Melanocyte of skin (primary cell): ENCODE data around the gene BLOC1S6. TPM values are rescaled to one million over a fixed set of nuclear protein-coding genes. Genes with fewer than 3 reads are reported as not detected.

Experiments
- small RNA-seq, 2 donors: library from RNA; depleted of rRNA; stranded (forward); fragments of <200 nt; gene quantifications; one replicate each; pipeline ENCODE3, GENCODE V24; 2012
- total RNA-seq, 2 donors: library from RNA; depleted of rRNA; stranded (reverse); fragments of >200 nt; gene quantifications; 2 replicates each; pipeline ENCODE4 v1.2.3, GENCODE V29; 2012

Gene BLOC1S6
- 10 to 100 TPM; 47.0 to 47.1 TPM for total RNA-seq

GRCh38 chr15:45587095-45587862 is at the start of gene BLOC1S6:
TSS of gene BLOC1S6 (plus strand) at chr15:45587379. CDS start at chr15:45587444, 65 bp downstream.

GRCh38 chr15:45634432-45635190 is 47.4 kb downstream of the BLOC1S6 start, which contains the start of gene SQOR:
TSS of gene SQOR (plus strand) at chr15:45635029. CDS start at chr15:45658924, 23,895 bp downstream.

Small RNA genes within 50 kb of the gene (small RNA-seq; reads per million reads assigned to genes)
- gene DPPA5P2 (0 reads per million in 2 donors), gene RF00019 (0 reads per million in 2 donors)

Other genes with a start within 250 kb of the BLOC1S6 start
- gene GATM, start 208.8 kb upstream of the BLOC1S6 start, total RNA-seq: 10 to 100 TPM; 20.3 to 29.6 TPM
- 1 to 10 TPM; 4.0 to 6.9 TPM for gene SLC30A4, start 64.6 kb upstream of the BLOC1S6 start, total RNA-seq
- gene SQOR, start 47.6 kb downstream of the BLOC1S6 start, total RNA-seq: 10 to 100 TPM; 31.7 to 40.6 TPM